Heart right ventricle (tissue), 16 donors: ENCODE data around the gene SECISBP2. TPM values are rescaled to one million over a fixed set of nuclear protein-coding genes. Genes with fewer than 3 reads are reported as not detected.

Source experiments
- ATAC-seq, 8 donors: fragments of 200-7000 bp; cut with Tn5 transposase; one replicate each; pipeline ENCODE4 v1.9.1; 2020; ENCODE audit warnings: mild to moderate bottlenecking in 8 of 8, moderate library complexity in 8 of 8, moderate number of reproducible peaks in 1 of 8
- DNase-seq, 2 donors: peaks; one replicate each; pipeline ENCODE4 v3.0.0-alpha.2; 2020
- H3K27ac ChIP-seq, 10 donors: fragments of 200-600 bp; sonication (generic) in 2 of 10; one replicate each; pipeline versions ENCODE4 v1.5.0 to v1.8.0; 2020 to 2022; ENCODE audit warnings: mild to moderate bottlenecking in 3 of 10
- H3K27me3 ChIP-seq, 7 donors: fragments of 200-600 bp; one replicate each; pipeline ENCODE4 v1.8.0; 2021 to 2022; ENCODE audit warnings: mild to moderate bottlenecking in 2 of 7
- H3K36me3 ChIP-seq, 9 donors: fragments of 200-600 bp; sonication (generic) in 1 of 9; one replicate each; pipeline versions ENCODE4 v1.5.0 to v1.8.0; 2020 to 2022; ENCODE audit warnings: mild to moderate bottlenecking in 2 of 9
- H3K4me1 ChIP-seq, 9 donors: fragments of 200-600 bp; sonication (generic) in 1 of 9; one replicate each; pipeline versions ENCODE4 v1.5.0 to v1.8.0; 2020 to 2022; ENCODE audit warnings: mild to moderate bottlenecking in 4 of 9
- H3K4me3 ChIP-seq, 10 donors: fragments of 200-600 bp; sonication (generic) in 2 of 10; one replicate each; pipeline versions ENCODE4 v1.5.0 to v1.8.0; 2020 to 2022; ENCODE audit warnings: mild to moderate bottlenecking in 7 of 10, moderate library complexity in 2 of 10
- H3K9me3 ChIP-seq, 11 donors: fragments of 200-600 bp in 10 of 11; sonication (generic) in 2 of 11; one replicate each; pipeline versions ENCODE4 v1.5.0 to v1.8.0; 2013 to 2022; ENCODE audit warnings: mild to moderate bottlenecking in 2 of 11, control low read depth in 1 of 11, moderate library complexity in 1 of 11
- CTCF ChIP-seq, 9 donors: fragments of 200-600 bp; sonication (generic) in 2 of 9; IDR thresholded peaks; one replicate each; pipeline versions ENCODE4 v1.5.0 to v1.8.0; 2021 to 2022; ENCODE audit warnings: antibody characterized with exemption in 9 of 9, mild to moderate bottlenecking in 5 of 9, moderate library complexity in 1 of 9
- WGBS, 2 donors: extraction: QIAGEN DNeasy Blood & Tissue Kit; methylation state at CpG; one replicate each; pipeline ENCODE4 v1.1.7; 2013; ENCODE audit warnings: inconsistent platforms in 1 of 2; 5-methylcytosine and 5-hydroxymethylcytosine counted together
- intact Hi-C, 10 donors: fragments of 100-400 bp; cut with DNase I; formaldehyde crosslinking; loops; one replicate each; pipeline versions ENCODE4 v1.11.1 to v1.14.2; 2022
- polyA plus RNA-seq, 2 donors: library from polyadenylated mRNA; stranded (reverse); fragments of 200-250 nt; gene quantifications; one replicate each; pipeline ENCODE4 v1.2.3, GENCODE V29; 2013
- total RNA-seq, 10 donors: library from RNA; stranded (reverse); fragmentation: NEBNext Ultra II Directional in 3 of 10; extraction: Animal tissue kit (Norgen Biotek cat#: 25700) in 3 of 10; gene quantifications; one replicate each; pipeline versions ENCODE4 v1.2.1 to v1.2.4, GENCODE V29; 2021 to 2023
- donor health status: Arrhythmogenic right ventricular cardiomyopathy.
- donor health status: ischemic (EF 13 %, LVEDD 7.1; RV severe dilation, severe dysfunction).
- donor health status: healthy with polysubstance abuse.
- donor health status: DM: no; HTN: yes; CAD: no.
- donor health status: DM: no; HTN: no; CAD: no.
- donor health status: ischemic (EF 25% LVEDD 6.9; RV normal size, moderate dysfunction).
- donor health status: ischemic (EF 25% LVEDD 5.7; RV mildly dilated, moderate dysfunction).
- donor health status: healthy.
- donor health status: DM: yes; HTN: yes; CAD: no.
- donor health status: Ischemic cardiomyopathy.
- donor health status: ischemic (EF 35%, LVEDD 5.7; RV mildly dilated, moderate dysfunction).
- donor health status: nonischemic (EF 11% LVEDD 7.7; RV severe dilation, severe dysfunction).
- donor health status: DM: yes; HTN: yes; CAD: no.
- donor health status: PGD.
- donor health status: ischemic (EF 29% LVEDD 5.4; RV normal size, mild dysfunction).
- donor health status: nonischemic (EF 23%, LVEDD 6.1; RV moderate dilation, normal function).

SECISBP2 gene
- total and polyA plus RNA-seq, 12 donors = 13.9 to 20.1 (median 17.0) TPM

GRCh38 chr9:89325733-89326132, 7.4 kb downstream of the SECISBP2 start:
- DNase-seq = no peak
- whole genome bisulfite sequencing, 2 donors = 90% methylated on average over 3 of the region's 3 CpGs
- no peak for TF ChIP-seq CTCF (IDR thresholded peaks at IDR 0.05)
- no peak overlapping the region for H3K27ac ChIP-seq
- peaks cover under 1 to 35% (median 25%) of the 10 kb centered on the region in 9 donors for H3K4me1 ChIP-seq
- peaks cover 0 to 79% (median 34%) of the 10 kb centered on the region in 9 donors for H3K36me3 ChIP-seq
- intact Hi-C loops = loop anchor here in 1 of 10 donors (2.0 kb wide), 1 partner anchor 223 kb away; no protein-coding TSS in a partner anchor
- ATAC-seq = no peak
- no peak overlapping the region for H3K4me3 ChIP-seq
- no peaks in the 10 kb centered on the region for H3K9me3 ChIP-seq
- H3K27me3 ChIP-seq = no peaks in the 10 kb centered on the region

GRCh38 chr9:89328064-89328463, 9.8 kb downstream of the SECISBP2 start:
- intact Hi-C loops = no loop called here
- no peak for ATAC-seq
- no peaks in the 10 kb centered on the region for H3K9me3 ChIP-seq
- H3K27me3 ChIP-seq = no peaks in the 10 kb centered on the region
- 93 to 95% methylated on average over 8 of the region's 8 CpGs for WGBS, 2 donors
- no peak overlapping the region for H3K4me3 ChIP-seq
- TF ChIP-seq CTCF (IDR thresholded peaks at IDR 0.05) = no peak
- H3K27ac ChIP-seq = no peak overlapping the region
- H3K36me3 ChIP-seq = peaks cover 0 to 89% (median 43%) of the 10 kb centered on the region in 9 donors
- peaks cover 0 to 15% (median 8%) of the 10 kb centered on the region in 9 donors for H3K4me1 ChIP-seq
- no peak for DNase-seq

GRCh38 chr9:89329917-89330316, 11.6 kb downstream of the SECISBP2 start:
- ATAC-seq = no peak
- no peak for DNase-seq
- H3K27me3 ChIP-seq = no peaks in the 10 kb centered on the region
- no peaks in the 10 kb centered on the region for H3K9me3 ChIP-seq
- H3K36me3 ChIP-seq = peaks cover 0 to 98% (median 61%) of the 10 kb centered on the region in 9 donors
- TF ChIP-seq CTCF (IDR thresholded peaks at IDR 0.05) = no peak
- peaks cover 0 to 4% (median 0%) of the 10 kb centered on the region in 9 donors for H3K4me1 ChIP-seq
- H3K27ac ChIP-seq = no peak overlapping the region
- intact Hi-C loops = no loop called here
- no peak overlapping the region for H3K4me3 ChIP-seq

GRCh38 chr9:89330513-89330912, 12.2 kb downstream of the SECISBP2 start:
- Histone ChIP-seq H3K4me1 (no peaks in the 10 kb centered on the region), H3K9me3 (no peaks in the 10 kb centered on the region), H3K4me3 (no peak overlapping the region), H3K36me3 (peaks cover 0 to 100% (median 66%) of the 10 kb centered on the region in 9 donors), H3K27ac (no peak overlapping the region), H3K27me3 (no peaks in the 10 kb centered on the region)
- ATAC-seq (no peak), DNase-seq (no peak)
- TF ChIP-seq CTCF (IDR thresholded peaks at IDR 0.05) = no peak
- intact Hi-C loops = no loop called here
- 92 to 95% methylated on average over 7 of the region's 7 CpGs for WGBS, 2 donors
